ENCODE data around the gene ATXN7L2. TPM values are rescaled to one million over a fixed set of nuclear protein-coding genes. Genes with fewer than 3 reads are reported as not detected.

Gene ATXN7L2
- total RNA-seq, 4 donors from 2014 or later: 4.3 to 7.8 (median 4.8) TPM

DNA sequence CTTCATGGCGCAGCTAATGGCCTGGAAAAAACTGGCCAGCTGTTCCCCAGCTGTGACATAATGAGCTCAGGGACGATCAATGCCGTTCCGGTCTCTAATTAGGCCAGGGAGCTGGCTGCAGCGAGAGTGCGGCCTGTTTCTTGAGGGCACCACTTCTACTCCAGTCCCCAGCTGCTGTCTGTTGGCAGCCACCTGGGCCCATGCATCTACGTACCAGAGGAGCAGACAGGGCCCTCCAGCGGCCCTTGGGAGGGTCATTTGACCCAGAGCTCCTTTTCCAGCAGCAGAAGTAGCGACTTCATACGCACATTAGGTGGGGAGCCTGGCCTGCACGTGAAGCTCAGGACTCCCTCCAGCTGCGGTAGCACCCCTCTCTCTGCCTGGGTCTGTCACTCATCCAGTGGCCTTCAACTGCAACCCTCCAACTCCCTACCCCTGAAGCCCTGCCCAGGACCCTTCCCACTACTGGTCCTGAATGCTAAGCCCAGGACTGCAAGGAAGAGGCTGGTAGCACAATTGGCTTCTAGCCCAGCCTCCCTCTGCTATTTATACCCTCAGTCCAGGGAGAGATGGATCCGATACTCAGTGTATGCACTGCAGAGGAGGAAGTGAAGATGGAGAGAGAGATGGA lies 46.9 kb downstream of the ATXN7L2 start:
- intact Hi-C loops (cut with DNase I; ENCODE audit: low total_unique reads): no loop called here
- peak in 1 of 2 donors; percentile 76 for DNase-seq (ENCODE audit: low spot score in 2 of 2)
- no peak for TF ChIP-seq CTCF (IDR thresholded peaks at IDR 0.05)
- TF ChIP-seq POLR2A (IDR thresholded peaks at IDR 0.05): no peak
- no peak overlapping the region for H3K4me3 ChIP-seq (ENCODE audit: low read depth, poor library complexity, severe bottlenecking)
- WGBS, 2 donors: 68 to 83% methylated on average over 13 of the region's 13 CpGs

DNA sequence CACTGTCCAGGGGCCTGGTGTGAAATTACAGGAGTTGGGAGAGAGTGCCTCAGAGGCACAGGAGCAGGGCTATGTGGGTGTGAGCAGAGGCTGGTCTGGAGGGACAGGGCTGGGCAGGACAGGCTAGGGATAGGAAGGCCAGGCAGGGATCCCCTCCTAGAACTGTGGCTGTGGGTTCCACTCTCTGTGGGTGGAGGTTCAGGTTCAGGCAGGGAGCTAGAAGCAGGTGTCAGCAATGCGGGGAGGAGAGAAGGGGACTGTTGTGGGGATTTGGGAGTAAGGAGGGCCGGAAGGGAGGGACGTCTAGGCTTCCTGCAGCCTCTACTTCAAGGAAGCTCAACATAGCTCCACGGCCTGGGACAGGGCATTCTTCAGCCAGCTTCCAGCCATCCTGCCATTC lies 47.7 kb downstream of the ATXN7L2 start:
- TF ChIP-seq CTCF (IDR thresholded peaks at IDR 0.05): no peak
- TF ChIP-seq POLR2A (IDR thresholded peaks at IDR 0.05): no peak
- intact Hi-C loops (cut with DNase I; ENCODE audit: low total_unique reads): no loop called here
- DNase-seq (ENCODE audit: low spot score in 2 of 2): no peak
- no peak overlapping the region for H3K4me3 ChIP-seq (ENCODE audit: low read depth, poor library complexity, severe bottlenecking)
- WGBS, 2 donors: 88 to 94% methylated on average over 4 of the region's 4 CpGs

- DNase-seq (ENCODE audit: low spot score in 2 of 2): no peak
- intact Hi-C loops (cut with DNase I; ENCODE audit: low total_unique reads): loop anchor here (2.0 kb wide), 1 partner anchor 39 kb away; no protein-coding TSS in a partner anchor
Observed at GRCh38 chr1:109531826-109532364, 48.2 kb downstream of the ATXN7L2 start.

DNA sequence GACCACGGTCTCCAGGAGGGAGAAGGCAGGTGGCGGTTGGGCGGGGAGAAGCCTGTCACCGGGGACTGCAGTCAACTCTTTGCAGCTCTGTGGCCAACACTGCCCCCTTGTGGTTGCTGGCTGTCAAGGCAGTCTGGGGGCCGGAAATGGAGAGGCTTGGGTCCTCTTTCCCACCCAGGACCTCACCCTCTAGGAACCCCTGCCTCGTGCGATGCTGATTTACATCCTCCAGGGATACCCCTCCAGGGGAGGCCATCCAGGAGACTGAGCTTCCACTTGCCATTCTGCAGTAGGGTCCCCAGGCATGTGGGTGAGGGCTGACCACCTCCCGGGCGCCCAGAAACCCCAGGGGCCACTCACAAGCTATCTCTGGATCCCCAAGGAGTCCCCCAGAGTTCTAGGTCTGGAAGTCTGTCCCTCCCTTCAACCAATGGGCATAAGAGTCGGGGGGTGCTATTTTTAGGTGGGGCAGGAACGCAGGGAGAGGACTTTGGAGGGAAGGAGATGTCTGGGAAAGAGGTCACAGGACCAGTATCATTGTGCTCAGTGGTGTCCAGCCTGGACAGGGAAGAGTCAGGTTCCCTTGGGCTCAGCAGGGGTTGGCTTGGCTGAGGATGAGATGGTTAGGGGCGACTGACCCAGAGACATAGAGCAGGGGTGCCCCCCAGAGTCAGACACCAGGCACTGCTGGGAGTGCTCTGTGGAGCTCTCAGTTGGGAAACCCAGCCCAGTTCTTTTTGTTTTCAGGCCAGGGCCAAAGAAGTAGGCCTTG lies 48.8 kb downstream of the ATXN7L2 start:
- intact Hi-C loops (cut with DNase I; ENCODE audit: low total_unique reads): loop anchor here (2.0 kb wide), 1 partner anchor 40 kb away; no protein-coding TSS in a partner anchor
- peak; percentile 78 to 97 for DNase-seq (ENCODE audit: low spot score in 2 of 2)
- no peak overlapping the region for H3K4me3 ChIP-seq (ENCODE audit: low read depth, poor library complexity, severe bottlenecking)
- no peak for TF ChIP-seq POLR2A (IDR thresholded peaks at IDR 0.05)
- TF ChIP-seq CTCF (IDR thresholded peaks at IDR 0.05): peak in 1 of 3 donors; percentile 94
- WGBS, 2 donors: 13 to 15% methylated on average over 7 to 12 of the region's 12 CpGs

More at GRCh38 chr1:109531826-109532364, 48.2 kb downstream of the ATXN7L2 start:
- H3K4me3 ChIP-seq (ENCODE audit: low read depth, poor library complexity, severe bottlenecking): no peak overlapping the region
- WGBS, 2 donors: 47 to 62% methylated on average over 16 of the region's 16 CpGs
- TF ChIP-seq POLR2A (IDR thresholded peaks at IDR 0.05) (no peak), CTCF (IDR thresholded peaks at IDR 0.05) (no peak)

- intact Hi-C loops (cut with DNase I; ENCODE audit: low total_unique reads): no loop called here
- 89 to 97% methylated on average over 1 of the region's 1 CpG for WGBS, 2 donors
- DNase-seq (ENCODE audit: low spot score in 2 of 2): no peak
- TF ChIP-seq CTCF (IDR thresholded peaks at IDR 0.05): no peak
- TF ChIP-seq POLR2A (IDR thresholded peaks at IDR 0.05): no peak
- H3K4me3 ChIP-seq (ENCODE audit: low read depth, poor library complexity, severe bottlenecking): no peak overlapping the region
Observed at GRCh38 chr1:109534307-109534858, 50.7 kb downstream of the ATXN7L2 start.
